Islet of Langerhans (tissue), 1 donor: Measurements from ENCODE around the gene SARDH.
"Not testable (repeated sequence)": the region's sequence is repeated elsewhere in the genome, so short reads cannot be mapped to it uniquely, and the experiment has no call there.

Experiments
- FAIRE-seq: peaks from one replicate; lab custom pipeline; 2011; peaks lifted over from hg19 to GRCh38; lab: Jason Lieb, UNC

SARDH gene

GRCh38 chr9:133759146-133759900, 21.2 kb upstream of the SARDH start:
- no peak for FAIRE-seq

- FAIRE-seq: no peak
Measured at GRCh38 chr9:133758228-133758627, 20.1 kb upstream of the SARDH start.

- no peak for FAIRE-seq
Measured at GRCh38 chr9:133754688-133755227, 16.6 kb upstream of the SARDH start.

- no peak for FAIRE-seq
Measured at GRCh38 chr9:133754187-133754586, 16.0 kb upstream of the SARDH start.

- no peak for FAIRE-seq
Measured at GRCh38 chr9:133752739-133753446, 14.7 kb upstream of the SARDH start.

GRCh38 chr9:133750982-133751649, 13.0 kb upstream of the SARDH start:
- FAIRE-seq: no peak

GRCh38 chr9:133747309-133747708, 9.2 kb upstream of the SARDH start:
- FAIRE-seq: no peak

- not testable (repeated sequence) for FAIRE-seq
Measured at GRCh38 chr9:133744528-133744927, 6.4 kb upstream of the SARDH start.

- no peak for FAIRE-seq
Measured at GRCh38 chr9:133742849-133743444, 4.8 kb upstream of the SARDH start.

GRCh38 chr9:133742251-133742650, 4.1 kb upstream of the SARDH start:
- FAIRE-seq: no peak

- no peak for FAIRE-seq
Measured at GRCh38 chr9:133741716-133742115, 3.6 kb upstream of the SARDH start.

GRCh38 chr9:133740911-133741310, 2.8 kb upstream of the SARDH start:
- FAIRE-seq: no peak

GRCh38 chr9:133739408-133740280, 1.5 kb upstream of the SARDH start:
- FAIRE-seq: no peak

- no peak for FAIRE-seq
Measured at GRCh38 chr9:133738640-133739225, 581 bp upstream of the SARDH start.

- no peak for FAIRE-seq
Measured at GRCh38 chr9:133737071-133737773, 930 bp downstream of the SARDH start.

- FAIRE-seq: no peak
Measured at GRCh38 chr9:133735931-133736330, 2.2 kb downstream of the SARDH start.

GRCh38 chr9:133735415-133735775, 2.8 kb downstream of the SARDH start:
- no peak for FAIRE-seq

GRCh38 chr9:133734590-133735414, 3.4 kb downstream of the SARDH start:
- FAIRE-seq: no peak

GRCh38 chr9:133733796-133734533, 4.2 kb downstream of the SARDH start:
- no peak for FAIRE-seq
